ENCODE measurements around the gene ATG16L2. TPM values are rescaled to one million over a fixed set of nuclear protein-coding genes. Genes with fewer than 3 reads are reported as not detected.

Gene ATG16L2
- total RNA-seq, 4 donors from 2014 or later = 21.7 to 46.5 (median 26.4) TPM

DNA sequence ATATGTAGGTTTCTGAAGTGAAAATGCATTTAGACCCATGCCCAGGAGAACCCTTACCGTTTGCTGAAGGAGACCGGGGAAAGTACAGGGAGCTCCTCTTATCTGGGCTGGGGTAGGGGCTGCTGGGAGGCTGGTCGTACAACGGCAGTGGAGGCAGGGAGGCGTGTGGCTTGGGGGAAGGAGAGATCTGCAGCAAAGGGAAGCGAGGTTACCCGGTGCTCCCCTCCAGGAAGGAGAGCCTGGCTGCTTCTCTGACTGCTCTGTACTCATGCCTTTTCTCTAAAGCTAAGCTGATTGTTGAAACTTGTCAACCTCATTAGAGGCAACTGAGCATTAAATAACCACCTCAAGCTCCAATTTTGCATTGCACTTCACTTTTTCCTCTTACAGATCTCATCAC, 27.2 kb downstream of the ATG16L2 start:
- peaks cover 0 to 85% (median 0%) of the 10 kb centered on the region in 3 donors for H3K36me3 ChIP-seq

DNA sequence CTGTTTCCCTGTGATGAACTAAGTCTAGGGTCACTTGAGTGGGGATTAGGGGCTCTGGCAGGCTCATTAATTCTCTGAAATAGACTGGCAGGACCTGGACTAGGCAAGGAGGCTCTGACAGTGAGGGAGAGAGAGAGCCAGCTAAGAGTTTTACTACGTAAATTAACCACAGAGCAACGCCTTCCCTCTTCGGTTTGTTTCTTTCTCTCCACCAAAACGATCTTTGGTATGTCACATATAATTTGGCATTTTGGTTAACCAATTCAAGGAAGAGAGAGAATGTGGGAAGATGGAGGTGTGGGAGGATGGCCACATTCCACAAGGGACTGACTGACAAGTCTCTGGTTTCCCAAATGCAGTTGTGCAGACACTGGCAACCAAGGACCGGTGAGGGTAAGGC, 27.9 kb downstream of the ATG16L2 start:
- Histone ChIP-seq H3K27me3 (no peaks in the 10 kb centered on the region), H3K4me3 (no peak overlapping the region), H3K36me3 (peaks cover 0 to 90% (median 0%) of the 10 kb centered on the region in 3 donors), H3K4me1 (peaks cover 0 to 9% (median 0%) of the 10 kb centered on the region in 3 donors), H3K9me3 (no peaks in the 10 kb centered on the region), H3K27ac (no peak overlapping the region)
- no peak for TF ChIP-seq POLR2A (IDR thresholded peaks at IDR 0.05)
- TF ChIP-seq, protein P1, sequence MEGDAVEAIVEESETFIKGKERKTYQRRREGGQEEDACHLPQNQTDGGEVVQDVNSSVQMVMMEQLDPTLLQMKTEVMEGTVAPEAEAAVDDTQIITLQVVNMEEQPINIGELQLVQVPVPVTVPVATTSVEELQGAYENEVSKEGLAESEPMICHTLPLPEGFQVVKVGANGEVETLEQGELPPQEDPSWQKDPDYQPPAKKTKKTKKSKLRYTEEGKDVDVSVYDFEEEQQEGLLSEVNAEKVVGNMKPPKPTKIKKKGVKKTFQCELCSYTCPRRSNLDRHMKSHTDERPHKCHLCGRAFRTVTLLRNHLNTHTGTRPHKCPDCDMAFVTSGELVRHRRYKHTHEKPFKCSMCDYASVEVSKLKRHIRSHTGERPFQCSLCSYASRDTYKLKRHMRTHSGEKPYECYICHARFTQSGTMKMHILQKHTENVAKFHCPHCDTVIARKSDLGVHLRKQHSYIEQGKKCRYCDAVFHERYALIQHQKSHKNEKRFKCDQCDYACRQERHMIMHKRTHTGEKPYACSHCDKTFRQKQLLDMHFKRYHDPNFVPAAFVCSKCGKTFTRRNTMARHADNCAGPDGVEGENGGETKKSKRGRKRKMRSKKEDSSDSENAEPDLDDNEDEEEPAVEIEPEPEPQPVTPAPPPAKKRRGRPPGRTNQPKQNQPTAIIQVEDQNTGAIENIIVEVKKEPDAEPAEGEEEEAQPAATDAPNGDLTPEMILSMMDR (IDR thresholded peaks at IDR 0.05) = no peak
- intact Hi-C loops (cut with DNase I) = no loop called here
- 85 to 86% methylated on average over 5 of the region's 5 CpGs for WGBS, 2 donors
- DNase-seq = no peak

More for the DNA sequence above, 27.2 kb downstream of the ATG16L2 start:
- 86 to 87% methylated on average over 7 of the region's 7 CpGs for WGBS, 2 donors
- H3K9me3 ChIP-seq = no peaks in the 10 kb centered on the region
- H3K27ac ChIP-seq = no peak overlapping the region
- intact Hi-C loops (cut with DNase I) = no loop called here
- no peak for DNase-seq
- no peak overlapping the region for H3K4me3 ChIP-seq
- H3K27me3 ChIP-seq = no peaks in the 10 kb centered on the region
- TF ChIP-seq, protein P1 (IDR thresholded peaks at IDR 0.05) = no peak
- TF ChIP-seq POLR2A (IDR thresholded peaks at IDR 0.05) = no peak
- H3K4me1 ChIP-seq = peaks cover 0 to 12% (median 0%) of the 10 kb centered on the region in 3 donors

DNA sequence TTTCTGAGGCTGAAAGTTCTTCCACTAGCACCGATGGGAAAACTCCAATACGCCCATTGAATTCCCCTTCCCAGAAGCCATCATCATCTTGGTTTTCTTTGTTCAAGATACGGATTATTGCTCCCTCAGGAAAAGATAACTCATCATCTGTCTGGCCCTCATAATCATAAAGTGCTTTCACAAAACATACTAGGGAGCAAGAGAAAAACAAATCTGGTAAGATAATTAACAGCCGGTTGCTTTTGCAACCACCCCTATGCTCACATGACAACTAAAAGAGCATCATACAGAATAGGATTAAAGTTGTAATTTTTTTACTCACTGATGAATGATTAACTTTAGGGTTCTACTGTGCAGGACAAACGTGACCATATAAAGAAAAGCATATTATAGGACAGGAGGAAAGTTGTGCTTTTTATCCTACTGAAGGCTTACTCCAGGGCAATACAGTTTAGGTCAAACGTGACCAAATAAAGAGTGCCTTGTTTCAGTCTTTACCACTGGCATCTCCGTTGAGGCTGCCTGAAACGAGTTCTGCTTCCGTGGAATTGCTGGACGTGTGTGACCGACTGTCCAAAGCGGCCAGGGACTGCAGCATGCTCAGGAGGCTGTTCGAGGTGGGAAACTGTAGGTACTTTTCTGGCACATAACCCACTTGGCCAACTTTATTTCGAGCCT, 28.6 kb downstream of the ATG16L2 start:
- Histone ChIP-seq H3K4me3 (no peak overlapping the region), H3K27ac (no peak overlapping the region), H3K27me3 (no peaks in the 10 kb centered on the region), H3K9me3 (no peaks in the 10 kb centered on the region), H3K4me1 (peaks cover 0 to 9% (median 0%) of the 10 kb centered on the region in 3 donors), H3K36me3 (peaks cover 0 to 86% (median 0%) of the 10 kb centered on the region in 3 donors)
- no peak for DNase-seq
- TF ChIP-seq POLR2A (IDR thresholded peaks at IDR 0.05) = no peak
- TF ChIP-seq, protein P1 (IDR thresholded peaks at IDR 0.05) = no peak
- WGBS, 2 donors = 84 to 85% methylated on average over 14 of the region's 14 CpGs
- intact Hi-C loops (cut with DNase I) = no loop called here

DNA sequence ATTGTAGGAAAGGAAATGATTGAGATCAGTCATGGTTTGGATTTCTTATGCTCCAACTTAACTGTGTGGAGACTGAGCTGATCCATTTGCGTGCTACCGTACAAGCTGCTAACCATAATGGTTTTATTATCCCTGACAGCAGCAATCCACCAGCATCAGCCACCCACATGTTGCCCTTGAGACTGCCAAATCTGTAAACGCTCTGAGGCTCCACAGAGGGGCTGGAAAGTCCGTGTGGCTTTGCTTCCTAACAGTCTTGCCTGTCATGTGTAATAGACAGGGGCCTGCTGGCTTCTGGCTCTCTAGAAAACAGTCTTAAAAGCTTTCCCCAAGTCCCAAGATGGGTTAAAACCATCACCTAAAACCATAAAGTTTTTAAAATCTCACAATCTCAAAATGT, 30.1 kb downstream of the ATG16L2 start:
- Histone ChIP-seq H3K36me3 (peaks cover 0 to 70% (median 0%) of the 10 kb centered on the region in 3 donors), H3K4me1 (no peaks in the 10 kb centered on the region), H3K27me3 (no peaks in the 10 kb centered on the region), H3K9me3 (no peaks in the 10 kb centered on the region), H3K4me3 (no peak overlapping the region), H3K27ac (no peak overlapping the region)
- TF ChIP-seq, protein P1 (IDR thresholded peaks at IDR 0.05) = no peak
- no peak for TF ChIP-seq POLR2A (IDR thresholded peaks at IDR 0.05)
- no peak for DNase-seq
- intact Hi-C loops (cut with DNase I) = no loop called here
- WGBS, 2 donors = 72 to 80% methylated on average over 4 of the region's 4 CpGs

DNA sequence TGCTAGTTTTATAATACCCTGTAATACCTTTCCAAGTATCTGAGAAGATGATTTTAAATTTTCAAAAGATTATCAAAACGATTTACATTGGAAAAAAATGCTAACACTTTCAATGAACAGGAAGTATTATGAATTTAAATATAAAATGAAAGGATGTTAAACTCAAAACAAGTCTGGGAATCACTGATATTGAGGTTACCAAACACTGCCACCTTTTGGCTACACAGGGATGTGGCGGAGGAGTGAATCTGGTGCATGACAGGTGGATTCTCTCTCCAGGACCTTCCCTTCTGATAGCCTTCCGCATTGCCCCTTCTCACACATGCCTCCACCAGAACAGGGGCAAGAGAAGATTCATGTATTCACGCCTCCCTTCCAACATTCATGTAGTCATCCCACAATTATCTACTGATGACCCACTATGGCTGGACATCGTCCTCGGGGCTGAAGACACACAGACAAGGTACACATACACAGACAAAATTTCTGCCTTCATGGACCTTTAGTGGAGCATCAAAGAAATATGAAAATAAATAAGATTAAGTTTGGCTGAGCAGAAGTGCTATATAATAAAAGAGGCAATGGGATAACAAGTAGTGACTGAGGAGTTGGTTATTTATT, 34.7 kb downstream of the ATG16L2 start:
- H3K36me3 ChIP-seq = peaks cover 0 to 25% (median 0%) of the 10 kb centered on the region in 3 donors
- H3K27ac ChIP-seq = no peak overlapping the region
- 74 to 75% methylated on average over 6 of the region's 6 CpGs for WGBS, 2 donors
- intact Hi-C loops (cut with DNase I) = no loop called here
- DNase-seq = no peak
- TF ChIP-seq, protein P1 (IDR thresholded peaks at IDR 0.05) = peak in 5 of 6 experiments; percentile 40 to 72 (median 56)
- no peak for TF ChIP-seq POLR2A (IDR thresholded peaks at IDR 0.05)
- no peaks in the 10 kb centered on the region for H3K4me1 ChIP-seq
- no peaks in the 10 kb centered on the region for H3K9me3 ChIP-seq
- H3K4me3 ChIP-seq = no peak overlapping the region
- H3K27me3 ChIP-seq = no peaks in the 10 kb centered on the region

Measured in esophagus squamous epithelium (tissue), 5 donors.